HEK293T (cell line): Measurements from ENCODE around the gene DMBX1.

Experiments
- CTCF ChIA-PET: fragments of 350-600 bp; formaldehyde crosslinking; extraction: SDS; loops from one replicate; lab custom pipeline; 2021; ENCODE audit warnings: antibody characterized with exemption, inconsistent platforms; lab: Yijun Ruan, JAX
- POLR2A ChIA-PET: fragments of 350-600 bp; formaldehyde crosslinking; extraction: SDS; loops from one replicate; lab custom pipeline; 2020; ENCODE audit warnings: antibody characterized with exemption, inconsistent platforms; lab: Yijun Ruan, JAX
- DNase-seq: peaks from one replicate; pipeline ENCODE4 v3.0.0; 2012; ENCODE audit warnings: mixed read lengths; ENCODE audit errors: extremely low spot score
- ARNT ChIP-seq: fragments of 450-650 bp; IDR thresholded peaks from 2 replicates; pipeline ENCODE4 v1.6.1; 2017; ENCODE audit warnings: mild to moderate bottlenecking
- BHLHE40 ChIP-seq: fragments of 450-650 bp; IDR thresholded peaks from 2 replicates; pipeline ENCODE4 v1.6.1; 2016; ENCODE audit warnings: mild to moderate bottlenecking, moderate library complexity, borderline replicate concordance
- CTBP1 ChIP-seq: fragments of 450-650 bp; IDR thresholded peaks from 2 replicates; pipeline ENCODE4 v1.6.1; 2016; ENCODE audit warnings: borderline replicate concordance
- ELF4 ChIP-seq: fragments of 450-650 bp; IDR thresholded peaks from 2 replicates; pipeline ENCODE4 v1.6.1; 2017; ENCODE audit warnings: antibody characterized with exemption
- FOXA1 ChIP-seq: fragments of 450-650 bp; IDR thresholded peaks from 2 replicates; pipeline ENCODE4 v1.6.1; 2016; ENCODE audit warnings: mild to moderate bottlenecking
- FOXK2 ChIP-seq: fragments of 450-650 bp; IDR thresholded peaks from 2 replicates; pipeline ENCODE4 v1.6.1; 2016; ENCODE audit warnings: mild to moderate bottlenecking
- FOXM1 ChIP-seq: fragments of 450-650 bp; IDR thresholded peaks from 2 replicates; pipeline ENCODE4 v1.6.1; 2017; ENCODE audit warnings: mild to moderate bottlenecking, borderline replicate concordance
- HDGF ChIP-seq: fragments of 450-650 bp; IDR thresholded peaks from 2 replicates; pipeline ENCODE4 v1.6.1; 2017; ENCODE audit warnings: antibody characterized with exemption, borderline replicate concordance
- L3MBTL2 ChIP-seq: fragments of 450-650 bp; conservative IDR thresholded peaks from 2 replicates; pipeline ENCODE4 v1.6.1; 2016; ENCODE audit warnings: mild to moderate bottlenecking
- LEF1 ChIP-seq: fragments of 450-650 bp; IDR thresholded peaks from 2 replicates; pipeline ENCODE4 v1.6.1; 2017; ENCODE audit warnings: mild to moderate bottlenecking, borderline replicate concordance
- NFRKB ChIP-seq: fragments of 450-650 bp; IDR thresholded peaks from 2 replicates; pipeline ENCODE4 v1.6.1; 2016; ENCODE audit warnings: mild to moderate bottlenecking, moderate library complexity
- PKNOX1 ChIP-seq: fragments of 450-650 bp; IDR thresholded peaks from 2 replicates; pipeline ENCODE4 v1.6.1; 2016
- SP1 ChIP-seq: fragments of 450-650 bp; IDR thresholded peaks from 2 replicates; pipeline ENCODE4 v1.6.1; 2017
- SUZ12 ChIP-seq: fragments of 450-650 bp; IDR thresholded peaks from 2 replicates; pipeline ENCODE4 v1.6.1; 2016; ENCODE audit warnings: mild to moderate bottlenecking
- TARDBP ChIP-seq: fragments of 450-650 bp; IDR thresholded peaks from 2 replicates; pipeline ENCODE4 v1.6.1; 2016
- ZNF384 ChIP-seq: fragments of 450-650 bp; IDR thresholded peaks from 2 replicates; pipeline ENCODE4 v1.6.1; 2016

Gene DMBX1

GRCh38 chr1:46490406-46490655 is 695 bp downstream of the DMBX1 start:
- TF ChIP-seq HDGF: no peak
- no peak for TF ChIP-seq SP1
- no peak for TF ChIP-seq ELF4
- TF ChIP-seq BHLHE40: no peak
- no peak for TF ChIP-seq FOXA1
- TF ChIP-seq PKNOX1: no peak
- no peak for TF ChIP-seq ARNT
- TF ChIP-seq NFRKB: no peak
- TF ChIP-seq LEF1: no peak
- no peak for TF ChIP-seq L3MBTL2
- no peak for TF ChIP-seq SUZ12
- TF ChIP-seq FOXM1: no peak
- TF ChIP-seq ZNF384: no peak
- no peak for TF ChIP-seq FOXK2
- no peak for TF ChIP-seq CTBP1
- no peak for TF ChIP-seq TARDBP
- CTCF ChIA-PET: no interaction called here
- POLR2A ChIA-PET: no interaction called here
- DNase-seq: no peak

- ChIA-PET POLR2A (no interaction called here), CTCF (no interaction called here)
- DNase-seq: no peak
- TF ChIP-seq FOXK2 (no peak), HDGF (no peak), BHLHE40 (no peak), L3MBTL2 (no peak), TARDBP (no peak), NFRKB (no peak), SUZ12 (no peak)
These were observed 1.2 kb downstream of the DMBX1 start for GRCh38 chr1:46490656-46491442.

- POLR2A ChIA-PET: no interaction called here
- TF ChIP-seq LEF1: no peak
- TF ChIP-seq ELF4: no peak
- TF ChIP-seq BHLHE40: no peak
- no peak for TF ChIP-seq L3MBTL2
- TF ChIP-seq FOXM1: no peak
- TF ChIP-seq CTBP1: no peak
- no peak for TF ChIP-seq TARDBP
- no peak for TF ChIP-seq PKNOX1
- DNase-seq: no peak
- CTCF ChIA-PET: interaction anchor here (0.7 kb wide), 1 partner anchor 42 kb away, joined by 3 read pairs; no protein-coding TSS in a partner anchor
These were observed 2.0 kb downstream of the DMBX1 start for GRCh38 chr1:46491443-46492268.

- no peak for TF ChIP-seq FOXM1
- no peak for TF ChIP-seq ELF4
- TF ChIP-seq SP1: no peak
- no peak for TF ChIP-seq NFRKB
- no peak for TF ChIP-seq FOXK2
- TF ChIP-seq L3MBTL2: no peak
- TF ChIP-seq TARDBP: no peak
- no peak for TF ChIP-seq BHLHE40
- TF ChIP-seq ARNT: no peak
- no peak for TF ChIP-seq CTBP1
- no peak for TF ChIP-seq PKNOX1
- TF ChIP-seq FOXA1: no peak
- no peak for TF ChIP-seq ZNF384
- TF ChIP-seq LEF1: no peak
- no peak for TF ChIP-seq HDGF
- POLR2A ChIA-PET: no interaction called here
- DNase-seq: no peak
- CTCF ChIA-PET: no interaction called here
These were observed 2.7 kb downstream of the DMBX1 start for GRCh38 chr1:46492269-46492853.

- TF ChIP-seq SP1: no peak
- no peak for TF ChIP-seq ELF4
- TF ChIP-seq LEF1: no peak
- no peak for TF ChIP-seq FOXM1
- TF ChIP-seq ARNT: no peak
- no peak for TF ChIP-seq CTBP1
- TF ChIP-seq TARDBP: no peak
- no peak for DNase-seq
- POLR2A ChIA-PET: no interaction called here
- CTCF ChIA-PET: no interaction called here
These were observed 3.2 kb downstream of the DMBX1 start for GRCh38 chr1:46492871-46493270.
